ENCODE data around the gene PHLDA2. TPM values are rescaled to one million over a fixed set of nuclear protein-coding genes. Genes with fewer than 3 reads are reported as not detected.
A peak's percentile ranks its signal among the peaks of the same experiment; 100 is the strongest.

Gene PHLDA2
- total and polyA plus RNA-seq, 12 donors, result 0.11 to 8.9 (median 2.1) TPM; not detected in 3

GRCh38 chr11:2975594-2975993 is 46.4 kb upstream of the PHLDA2 start:
- intact Hi-C loops (cut with DNase I), result no loop called here
- WGBS, 4 donors, result 82 to 87% (median 84%) methylated on average over 4 of the region's 4 CpGs
- peaks cover 0 to 60% of the 10 kb centered on the region in 2 donors for H3K36me3 ChIP-seq (replicated peaks in 1 of 2)

DNA sequence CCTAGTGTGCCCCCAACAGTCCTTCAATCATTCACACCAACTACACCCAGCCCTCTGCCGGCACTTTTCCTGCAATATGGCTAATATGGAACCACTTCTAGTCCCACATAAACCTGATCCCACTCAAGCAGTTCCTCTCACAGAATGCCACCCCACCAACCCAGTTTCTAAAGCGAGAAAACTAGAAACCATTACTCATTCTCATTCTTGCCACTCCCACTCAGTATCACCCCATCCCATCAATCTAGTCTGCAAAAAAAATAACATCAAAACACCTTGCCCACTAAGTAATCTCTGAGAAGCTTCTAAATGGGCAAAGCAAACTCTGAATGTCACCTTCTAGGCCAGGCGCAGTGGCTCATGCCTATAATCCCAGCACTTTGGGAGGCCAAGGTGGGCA is 45.1 kb upstream of the PHLDA2 start:
- WGBS, 4 donors, result 91 to 100% (median 96%) methylated on average over 3 of the region's 3 CpGs
- H3K36me3 ChIP-seq (replicated peaks in 1 of 2), result peaks cover 0 to 73% of the 10 kb centered on the region in 2 donors
- H3K9me3 ChIP-seq (replicated peaks in 1 of 3), result no peaks in the 10 kb centered on the region
- no peak overlapping the region for H3K27ac ChIP-seq
- no peaks in the 10 kb centered on the region for H3K27me3 ChIP-seq
- H3K4me1 ChIP-seq (replicated peaks in 1 of 2), result no peaks in the 10 kb centered on the region
- no peak for TF ChIP-seq POLR2A (IDR thresholded peaks at IDR 0.05)
- TF ChIP-seq CTCF (IDR thresholded peaks at IDR 0.05), result no peak
- intact Hi-C loops (cut with DNase I), result no loop called here
- H3K4me3 ChIP-seq, result no peak overlapping the region
- no peak for DNase-seq

More at GRCh38 chr11:2975594-2975993, 46.4 kb upstream of the PHLDA2 start:
- Histone ChIP-seq H3K9me3 (replicated peaks in 1 of 3) (no peaks in the 10 kb centered on the region), H3K27me3 (no peaks in the 10 kb centered on the region), H3K4me3 (no peak overlapping the region), H3K27ac (no peak overlapping the region), H3K4me1 (replicated peaks in 1 of 2) (no peaks in the 10 kb centered on the region)
- TF ChIP-seq POLR2A (IDR thresholded peaks at IDR 0.05), result no peak
- peak in 5 of 6 experiments; percentile 22 to 50 (median 40) for TF ChIP-seq CTCF (IDR thresholded peaks at IDR 0.05)
- peak in 1 of 7 donors; percentile 37 for DNase-seq

DNA sequence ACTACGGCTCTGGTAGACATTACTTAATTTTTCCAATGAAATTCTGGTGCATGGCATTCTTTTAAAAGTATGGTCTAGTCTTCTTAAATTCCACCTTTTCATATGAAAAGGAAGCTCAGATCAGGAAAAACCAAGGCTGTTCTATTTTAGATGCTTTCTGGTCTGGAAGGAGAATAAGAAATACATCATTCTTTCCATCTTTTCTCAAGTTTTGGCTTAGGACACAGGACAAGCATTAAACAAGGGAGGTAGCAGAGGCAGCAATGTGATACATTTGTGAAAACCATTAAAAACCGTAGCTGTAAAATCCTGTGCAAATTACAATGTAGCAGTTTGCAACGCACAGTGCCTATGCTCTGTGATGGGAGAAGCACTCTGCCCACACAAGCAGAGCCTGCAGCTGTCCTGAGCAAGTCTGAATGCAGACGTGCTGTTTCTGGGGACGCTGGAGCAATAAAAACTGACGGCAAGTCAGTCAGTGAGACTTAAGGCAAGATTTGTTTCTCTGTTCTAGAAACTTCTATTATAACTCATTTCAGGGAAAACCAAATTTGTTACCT is 39.2 kb upstream of the PHLDA2 start:
- DNase-seq, result no peak
- H3K27ac ChIP-seq, result no peak overlapping the region
- intact Hi-C loops (cut with DNase I), result no loop called here
- H3K4me1 ChIP-seq (replicated peaks in 1 of 2), result no peaks in the 10 kb centered on the region
- TF ChIP-seq POLR2A (IDR thresholded peaks at IDR 0.05), result no peak
- no peak overlapping the region for H3K4me3 ChIP-seq
- H3K36me3 ChIP-seq (replicated peaks in 1 of 2), result peaks cover 0 to 96% of the 10 kb centered on the region in 2 donors
- H3K27me3 ChIP-seq, result no peaks in the 10 kb centered on the region
- H3K9me3 ChIP-seq (replicated peaks in 1 of 3), result no peaks in the 10 kb centered on the region
- WGBS, 4 donors, result 75 to 84% (median 80%) methylated on average over 6 of the region's 6 CpGs

GRCh38 chr11:2964782-2965181 is 35.6 kb upstream of the PHLDA2 start:
- TF ChIP-seq POLR2A (IDR thresholded peaks at IDR 0.05) (no peak), CTCF (IDR thresholded peaks at IDR 0.05) (no peak)
- H3K27ac ChIP-seq, result no peak overlapping the region
- 73 to 87% (median 80%) methylated on average over 4 of the region's 4 CpGs for WGBS, 4 donors
- H3K27me3 ChIP-seq, result no peaks in the 10 kb centered on the region
- no peak for DNase-seq
- H3K36me3 ChIP-seq (replicated peaks in 1 of 2), result peaks cover 0 to 77% of the 10 kb centered on the region in 2 donors
- no peak overlapping the region for H3K4me3 ChIP-seq
- no peaks in the 10 kb centered on the region for H3K9me3 ChIP-seq (replicated peaks in 1 of 3)
- intact Hi-C loops (cut with DNase I), result no loop called here
- no peaks in the 10 kb centered on the region for H3K4me1 ChIP-seq (replicated peaks in 1 of 2)

DNA sequence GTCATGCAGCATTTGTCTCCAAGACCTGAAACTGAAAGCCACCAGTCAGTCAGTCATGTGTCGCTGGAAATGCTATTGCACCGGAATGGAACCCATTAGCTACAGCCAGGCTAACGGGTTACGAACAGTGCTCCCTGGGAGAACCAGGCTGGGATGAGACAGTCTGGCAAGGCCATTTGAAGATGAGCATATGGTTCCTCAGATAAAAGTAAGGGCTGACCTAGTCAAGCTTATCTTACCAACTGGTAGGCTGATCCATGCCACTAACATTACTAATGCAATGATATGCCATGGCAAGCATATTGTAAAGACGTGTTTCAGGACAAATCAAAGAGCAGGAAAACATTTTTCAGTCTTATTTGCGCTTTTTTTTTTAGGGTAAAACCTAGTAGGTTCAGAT is 34.5 kb upstream of the PHLDA2 start:
- TF ChIP-seq CTCF (IDR thresholded peaks at IDR 0.05) (no peak), POLR2A (IDR thresholded peaks at IDR 0.05) (no peak)
- Histone ChIP-seq H3K27ac (no peak overlapping the region), H3K9me3 (replicated peaks in 1 of 3) (no peaks in the 10 kb centered on the region), H3K4me1 (replicated peaks in 1 of 2) (no peaks in the 10 kb centered on the region), H3K27me3 (no peaks in the 10 kb centered on the region), H3K4me3 (no peak overlapping the region), H3K36me3 (replicated peaks in 1 of 2) (peaks cover 0 to 77% of the 10 kb centered on the region in 2 donors)
- intact Hi-C loops (cut with DNase I), result no loop called here
- no peak for DNase-seq
- 92 to 98% (median 95%) methylated on average over 6 of the region's 6 CpGs for WGBS, 4 donors
